Measurements from ENCODE around the gene BANK1.

GRCh38 chr4:101933855-101934254, 143.3 kb downstream of the BANK1 start:
- TF ChIP-seq CTCF (IDR thresholded peaks at IDR 0.05; ENCODE audit: low read depth, low read length), result no peak
- no peak for TF ChIP-seq POLR2A (IDR thresholded peaks at IDR 0.05; ENCODE audit: extremely low read depth, insufficient read length)
- no peak for TF ChIP-seq MAX (IDR thresholded peaks at IDR 0.05; ENCODE audit: low read depth, low read length)
- no peak for TF ChIP-seq MYC (IDR thresholded peaks at IDR 0.05; ENCODE audit: low read depth, low read length)
